Pons (tissue), 1 donor: Measurements from ENCODE around the gene VPS8.

ENCODE experiments used
- DNase-seq: peaks from one replicate; pipeline ENCODE4 v3.0.0-alpha.2; 2016; ENCODE audit warnings: low spot score

The VPS8 gene

GRCh38 chr3:184811034-184811433 lies 932 bp upstream of the VPS8 start:
- DNase-seq, result no peak

- no peak for DNase-seq
Observed at GRCh38 chr3:184811663-184811998, 335 bp upstream of the VPS8 start.

GRCh38 chr3:184812662-184813042 lies 686 bp downstream of the VPS8 start:
- DNase-seq, result no peak

GRCh38 chr3:184813357-184813756 lies 1.4 kb downstream of the VPS8 start:
- no peak for DNase-seq

GRCh38 chr3:184814214-184814613 lies 2.2 kb downstream of the VPS8 start:
- no peak for DNase-seq

GRCh38 chr3:184815046-184815930 lies 3.3 kb downstream of the VPS8 start:
- no peak for DNase-seq

- no peak for DNase-seq
Observed at GRCh38 chr3:184816614-184817013, 4.6 kb downstream of the VPS8 start.

GRCh38 chr3:184820525-184820924 lies 8.6 kb downstream of the VPS8 start:
- DNase-seq, result no peak

GRCh38 chr3:184821034-184821433 lies 9.1 kb downstream of the VPS8 start:
- no peak for DNase-seq

GRCh38 chr3:184822081-184822480 lies 10.1 kb downstream of the VPS8 start:
- no peak for DNase-seq

- DNase-seq, result no peak
Observed at GRCh38 chr3:184822654-184823053, 10.7 kb downstream of the VPS8 start.

GRCh38 chr3:184823990-184824389 lies 12.0 kb downstream of the VPS8 start:
- DNase-seq, result no peak

- no peak for DNase-seq
Observed at GRCh38 chr3:184825121-184825820, 13.3 kb downstream of the VPS8 start.

GRCh38 chr3:184827572-184827971 lies 15.6 kb downstream of the VPS8 start:
- DNase-seq, result no peak

GRCh38 chr3:184832044-184832443 lies 20.1 kb downstream of the VPS8 start:
- DNase-seq, result no peak

GRCh38 chr3:184832903-184833302 lies 20.9 kb downstream of the VPS8 start:
- no peak for DNase-seq

GRCh38 chr3:184836090-184836822 lies 24.3 kb downstream of the VPS8 start:
- DNase-seq, result no peak

- DNase-seq, result no peak
Observed at GRCh38 chr3:184842433-184842832, 30.5 kb downstream of the VPS8 start.

GRCh38 chr3:184845819-184846218 lies 33.9 kb downstream of the VPS8 start:
- DNase-seq, result no peak

GRCh38 chr3:184846496-184846895 lies 34.5 kb downstream of the VPS8 start:
- DNase-seq, result no peak

- DNase-seq, result no peak
Observed at GRCh38 chr3:184848934-184849333, 37.0 kb downstream of the VPS8 start.

GRCh38 chr3:184850201-184850600 lies 38.2 kb downstream of the VPS8 start:
- no peak for DNase-seq

GRCh38 chr3:184857099-184857498 lies 45.1 kb downstream of the VPS8 start:
- DNase-seq, result no peak
